Measurements from ENCODE around the gene SIL1. TPM values are rescaled to one million over a fixed set of nuclear protein-coding genes. Genes with fewer than 3 reads are reported as not detected.

Gene SIL1
- polyA plus RNA-seq, 1 donor (not counting 4 experiments of a cell fraction or from before 2014, with no cell fraction given): 45.4 TPM

- H4K20me1 ChIP-seq (ENCODE audit: control insufficient read depth, extremely low read depth, insufficient read depth, low read length): no peaks in the 10 kb centered on the region
- H3K4me2 ChIP-seq (ENCODE audit: control insufficient read depth, extremely low read depth, insufficient read depth, low read depth, low read length): no peak overlapping the region
- H3K4me1 ChIP-seq (ENCODE audit: control insufficient read depth, extremely low read depth, insufficient read depth, low read length): no peaks in the 10 kb centered on the region
- H3K79me2 ChIP-seq (ENCODE audit: control insufficient read depth, insufficient read depth, low read length): no peaks in the 10 kb centered on the region
- H2AFZ ChIP-seq (ENCODE audit: control insufficient read depth, low read length): no peak overlapping the region
- dilution Hi-C loops (cut with MboI; ENCODE audit: extremely low pct_ligation_motif_present, low sequenced_read_pairs): no loop called here
- FAIRE-seq: no peak
- H3K27ac ChIP-seq (ENCODE audit: control insufficient read depth, insufficient read depth, low read length): no peak overlapping the region
- peaks cover 0 to 2% of the 10 kb centered on the region in 2 experiments for H3K36me3 ChIP-seq (ENCODE audit: control insufficient read depth in 2 of 2, extremely low read depth in 1 of 2, insufficient read depth in 2 of 2, low read length in 2 of 2)
- H3K27me3 ChIP-seq (ENCODE audit: control insufficient read depth, extremely low read depth, insufficient read depth, low read length): no peaks in the 10 kb centered on the region
- no peaks in the 10 kb centered on the region for H3K9me3 ChIP-seq (ENCODE audit: control insufficient read depth, low read depth, low read length)
- H3K4me3 ChIP-seq (ENCODE audit: control insufficient read depth in 2 of 3, extremely low read depth in 1 of 3, insufficient read depth in 2 of 3, low read depth in 1 of 3, low read length in 3 of 3): no peak overlapping the region
- H3K9me1 ChIP-seq (ENCODE audit: control insufficient read depth, extremely low read depth, insufficient read depth, low read length): no peaks in the 10 kb centered on the region
- DNase-seq (ENCODE audit: low read depth, low spot score): no peak
- TF ChIP-seq CTCF (optimal IDR thresholded peaks at IDR 0.05 in 1 of 3, IDR thresholded peaks at IDR 0.05 in 1 of 3, conservative IDR thresholded peaks at IDR 0.05 in 1 of 3; ENCODE audit: extremely low read depth in 1 of 3, insufficient read depth in 2 of 3, low read length in 3 of 3): no peak
- no peak for TF ChIP-seq EZH2 (IDR thresholded peaks at IDR 0.05; ENCODE audit: low read length)
- H3K9ac ChIP-seq (ENCODE audit: control insufficient read depth, extremely low read depth, insufficient read depth, low read length): no peak overlapping the region
Observed at GRCh38 chr5:139050432-139050831, 147.7 kb downstream of the SIL1 start.

- TF ChIP-seq EZH2 (IDR thresholded peaks at IDR 0.05; ENCODE audit: low read length): no peak
Observed at GRCh38 chr5:139049780-139050179, 148.4 kb downstream of the SIL1 start.

GRCh38 chr5:139046551-139046950 lies 151.6 kb downstream of the SIL1 start:
- DNase-seq (ENCODE audit: low read depth, low spot score): no peak
- Histone ChIP-seq H3K4me2 (ENCODE audit: control insufficient read depth, extremely low read depth, insufficient read depth, low read depth, low read length) (no peak overlapping the region), H3K9me1 (ENCODE audit: control insufficient read depth, extremely low read depth, insufficient read depth, low read length) (no peaks in the 10 kb centered on the region), H3K27me3 (ENCODE audit: control insufficient read depth, extremely low read depth, insufficient read depth, low read length) (no peaks in the 10 kb centered on the region), H3K36me3 (ENCODE audit: control insufficient read depth in 2 of 2, extremely low read depth in 1 of 2, insufficient read depth in 2 of 2, low read length in 2 of 2) (peaks cover 1 to 3% of the 10 kb centered on the region in 2 experiments), H3K4me1 (ENCODE audit: control insufficient read depth, extremely low read depth, insufficient read depth, low read length) (no peaks in the 10 kb centered on the region), H2AFZ (ENCODE audit: control insufficient read depth, low read length) (no peak overlapping the region), H4K20me1 (ENCODE audit: control insufficient read depth, extremely low read depth, insufficient read depth, low read length) (no peaks in the 10 kb centered on the region), H3K79me2 (ENCODE audit: control insufficient read depth, insufficient read depth, low read length) (no peaks in the 10 kb centered on the region), H3K9me3 (ENCODE audit: control insufficient read depth, low read depth, low read length) (no peaks in the 10 kb centered on the region), H3K4me3 (ENCODE audit: control insufficient read depth in 2 of 3, extremely low read depth in 1 of 3, insufficient read depth in 2 of 3, low read depth in 1 of 3, low read length in 3 of 3) (no peak overlapping the region), H3K9ac (ENCODE audit: control insufficient read depth, extremely low read depth, insufficient read depth, low read length) (no peak overlapping the region), H3K27ac (ENCODE audit: control insufficient read depth, insufficient read depth, low read length) (no peak overlapping the region)
- TF ChIP-seq EZH2 (IDR thresholded peaks at IDR 0.05; ENCODE audit: low read length) (no peak), CTCF (optimal IDR thresholded peaks at IDR 0.05 in 1 of 3, IDR thresholded peaks at IDR 0.05 in 1 of 3, conservative IDR thresholded peaks at IDR 0.05 in 1 of 3; ENCODE audit: extremely low read depth in 1 of 3, insufficient read depth in 2 of 3, low read length in 3 of 3) (no peak)
- dilution Hi-C loops (cut with MboI; ENCODE audit: extremely low pct_ligation_motif_present, low sequenced_read_pairs): no loop called here
- no peak for FAIRE-seq

More at GRCh38 chr5:139049780-139050179, 148.4 kb downstream of the SIL1 start:
- H3K4me2 ChIP-seq (ENCODE audit: control insufficient read depth, extremely low read depth, insufficient read depth, low read depth, low read length): no peak overlapping the region
- H3K4me3 ChIP-seq (ENCODE audit: control insufficient read depth in 2 of 3, extremely low read depth in 1 of 3, insufficient read depth in 2 of 3, low read depth in 1 of 3, low read length in 3 of 3): no peak overlapping the region
- no peaks in the 10 kb centered on the region for H3K36me3 ChIP-seq (ENCODE audit: control insufficient read depth in 2 of 2, extremely low read depth in 1 of 2, insufficient read depth in 2 of 2, low read length in 2 of 2)
- H3K27ac ChIP-seq (ENCODE audit: control insufficient read depth, insufficient read depth, low read length): no peak overlapping the region
- H3K9me3 ChIP-seq (ENCODE audit: control insufficient read depth, low read depth, low read length): no peaks in the 10 kb centered on the region
- H2AFZ ChIP-seq (ENCODE audit: control insufficient read depth, low read length): no peak overlapping the region
- H3K9me1 ChIP-seq (ENCODE audit: control insufficient read depth, extremely low read depth, insufficient read depth, low read length): no peaks in the 10 kb centered on the region
- DNase-seq (ENCODE audit: low read depth, low spot score) (no peak), FAIRE-seq (no peak)
- dilution Hi-C loops (cut with MboI; ENCODE audit: extremely low pct_ligation_motif_present, low sequenced_read_pairs): no loop called here
- no peaks in the 10 kb centered on the region for H3K27me3 ChIP-seq (ENCODE audit: control insufficient read depth, extremely low read depth, insufficient read depth, low read length)
- no peaks in the 10 kb centered on the region for H3K4me1 ChIP-seq (ENCODE audit: control insufficient read depth, extremely low read depth, insufficient read depth, low read length)
- H3K9ac ChIP-seq (ENCODE audit: control insufficient read depth, extremely low read depth, insufficient read depth, low read length): no peak overlapping the region
- no peaks in the 10 kb centered on the region for H3K79me2 ChIP-seq (ENCODE audit: control insufficient read depth, insufficient read depth, low read length)
- no peaks in the 10 kb centered on the region for H4K20me1 ChIP-seq (ENCODE audit: control insufficient read depth, extremely low read depth, insufficient read depth, low read length)
